Heart left ventricle (tissue), 16 donors: ENCODE measurements around the gene TPK1. TPM values are rescaled to one million over a fixed set of nuclear protein-coding genes. Genes with fewer than 3 reads are reported as not detected.

Experiments used
- ATAC-seq, 4 donors: fragments of 200-7000 bp; cut with Tn5 transposase; one replicate each; pipeline ENCODE4 v1.9.1; 2020 to 2022; ENCODE audit warnings: moderate library complexity in 4 of 4, mild to moderate bottlenecking in 3 of 4, moderate number of reproducible peaks in 1 of 4
- DNase-seq, 5 donors: peaks; one replicate each; pipeline ENCODE4 v3.0.0-alpha.2; 2020
- H3K27ac ChIP-seq, 12 donors: fragments of 200-600 bp; sonication (generic) in 4 of 12; one replicate each; pipeline versions ENCODE4 v1.5.0 to v1.8.0; 2016 to 2022; ENCODE audit warnings: mild to moderate bottlenecking in 2 of 12
- H3K27me3 ChIP-seq, 9 donors: fragments of 200-600 bp; sonication (generic) in 2 of 9; one replicate each; pipeline versions ENCODE4 v1.5.1 to v1.8.0; 2016 to 2022; ENCODE audit warnings: mild to moderate bottlenecking in 3 of 9
- H3K36me3 ChIP-seq, 9 donors: fragments of 200-600 bp; sonication (generic) in 2 of 9; one replicate each; pipeline versions ENCODE4 v1.5.0 to v1.8.0; 2018 to 2022; ENCODE audit warnings: mild to moderate bottlenecking in 2 of 9
- H3K4me1 ChIP-seq, 12 donors: fragments of 200-600 bp; sonication (generic) in 4 of 12; one replicate each; pipeline versions ENCODE4 v1.5.0 to v1.8.0; 2016 to 2022; ENCODE audit warnings: mild to moderate bottlenecking in 3 of 12
- H3K4me3 ChIP-seq, 12 donors: fragments of 200-600 bp; sonication (generic) in 4 of 12; one replicate each; pipeline versions ENCODE4 v1.5.0 to v1.8.0; 2017 to 2022; ENCODE audit warnings: mild to moderate bottlenecking in 9 of 12, moderate library complexity in 4 of 12
- H3K9me3 ChIP-seq, 12 donors: fragments of 200-600 bp; sonication (generic) in 4 of 12; one replicate each; pipeline versions ENCODE4 v1.5.0 to v1.8.0; 2016 to 2022; ENCODE audit warnings: mild to moderate bottlenecking in 1 of 12
- CTCF ChIP-seq, 12 donors: fragments of 200-600 bp; sonication (generic) in 4 of 12; IDR thresholded peaks; one replicate each; pipeline versions ENCODE4 v1.5.0 to v1.8.0; 2018 to 2022; ENCODE audit warnings: antibody characterized with exemption in 12 of 12, mild to moderate bottlenecking in 5 of 12
- POLR2A ChIP-seq, 2 donors: fragments of 450-650 bp; IDR thresholded peaks; one replicate each; pipeline ENCODE4 v1.6.1; 2017; ENCODE audit warnings: antibody characterized with exemption in 2 of 2, mild to moderate bottlenecking in 2 of 2, moderate library complexity in 2 of 2
- WGBS, 4 donors: extraction: QIAGEN DNeasy Blood & Tissue Kit in 2 of 4; methylation state at CpG; one replicate each; pipeline versions ENCODE4 v1.1.5 to v1.1.7; 2013 to 2018; 5-methylcytosine and 5-hydroxymethylcytosine counted together
- intact Hi-C, 10 donors: fragments of 100-400 bp; cut with DNase I; formaldehyde crosslinking; loops; one replicate each; pipeline versions ENCODE4 v1.11.1 to v1.14.2; 2022
- polyA plus RNA-seq, 2 donors: library from polyadenylated mRNA; stranded (reverse); fragments of 200-250 nt; gene quantifications; one replicate each; pipeline ENCODE4 v1.2.3, GENCODE V29; 2013
- total RNA-seq, 9 donors: library from RNA; depleted of rRNA in 2 of 9; stranded (reverse); fragments of >200 nt in 2 of 9; fragmentation: NEBNext Ultra II Directional in 3 of 9; extraction: Animal tissue kit (Norgen Biotek cat#: 25700) in 3 of 9; gene quantifications; one replicate each; pipeline versions ENCODE4 v1.1.0 to v1.2.4, GENCODE V29; 2016 to 2023
- donor health status: ischemic (EF 13 %, LVEDD 7.1; RV severe dilation, severe dysfunction).
- donor health status: healthy with polysubstance abuse.
- donor health status: DM: no; HTN: yes; CAD: no.
- donor health status: DM: no; HTN: no; CAD: no.
- donor health status: ischemic (EF 25% LVEDD 6.9; RV normal size, moderate dysfunction).
- donor health status: ischemic (EF 25% LVEDD 5.7; RV mildly dilated, moderate dysfunction).
- donor health status: healthy.
- donor health status: DM: yes; HTN: yes; CAD: no.
- donor health status: ischemic (EF 35%, LVEDD 5.7; RV mildly dilated, moderate dysfunction).
- donor health status: nonischemic (EF 11% LVEDD 7.7; RV severe dilation, severe dysfunction).
- donor health status: DM: yes; HTN: yes; CAD: no.
- donor health status: PGD.
- donor health status: ischemic (EF 29% LVEDD 5.4; RV normal size, mild dysfunction).
- donor health status: nonischemic (EF 23%, LVEDD 6.1; RV moderate dilation, normal function).

The TPK1 gene
- total and polyA plus RNA-seq, 11 donors, result 2.0 to 8.2 (median 5.0) TPM

DNA sequence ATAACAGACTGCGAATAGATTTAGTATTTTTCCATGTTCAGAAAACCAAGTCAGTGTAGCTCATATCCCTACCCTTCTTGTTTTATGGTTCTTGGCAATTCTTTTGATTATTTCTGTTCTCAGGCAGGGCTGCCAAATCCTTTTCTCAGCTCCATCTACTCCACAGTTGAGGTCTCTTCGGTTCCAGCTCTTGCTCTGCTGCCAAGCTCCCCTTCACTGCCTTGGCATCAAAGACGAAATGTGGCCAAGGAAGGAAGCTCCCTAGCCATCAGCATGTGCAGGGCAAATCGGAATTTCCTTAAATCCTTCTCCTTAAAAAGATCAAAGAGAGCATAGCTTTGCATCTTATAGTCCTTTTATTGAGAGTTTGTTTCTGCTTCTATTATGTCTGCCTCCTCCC lies 315.9 kb downstream of the TPK1 start:
- Histone ChIP-seq H3K27ac (no peak overlapping the region), H3K9me3 (no peaks in the 10 kb centered on the region), H3K4me1 (peaks cover 0 to 24% (median 14%) of the 10 kb centered on the region in 12 donors), H3K4me3 (no peak overlapping the region), H3K36me3 (no peaks in the 10 kb centered on the region), H3K27me3 (no peaks in the 10 kb centered on the region)
- ATAC-seq, result no peak
- no peak for DNase-seq
- TF ChIP-seq POLR2A (IDR thresholded peaks at IDR 0.05) (no peak), CTCF (IDR thresholded peaks at IDR 0.05) (no peak)
- intact Hi-C loops, result loop anchor here in 1 of 10 donors (5.0 kb wide), 1 partner anchor 317 kb away; the partner anchor contains the start of gene TPK1
- WGBS, 4 donors, result 32 to 58% (median 37%) methylated on average over 4 of the region's 4 CpGs

DNA sequence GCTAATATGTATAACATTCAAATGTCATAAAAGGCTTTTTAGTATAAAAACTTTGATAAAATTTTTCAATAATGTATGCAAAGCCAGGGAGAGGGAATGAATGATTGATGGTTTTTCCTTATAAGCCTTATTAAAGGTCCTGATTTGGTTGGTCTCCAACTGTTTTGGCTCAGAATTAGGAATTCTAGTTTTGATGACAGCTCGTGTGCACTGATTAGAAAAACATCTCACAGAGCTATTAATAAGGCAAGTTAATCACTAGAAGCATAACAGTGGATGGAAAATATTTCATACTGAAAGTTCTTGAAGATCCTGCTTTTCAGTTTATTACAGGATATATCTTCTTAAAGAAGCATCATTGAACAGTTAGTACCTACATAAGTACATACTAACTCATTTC lies 317.5 kb downstream of the TPK1 start:
- WGBS, 4 donors, result 10 to 17% (median 13%) methylated on average over 1 of the region's 1 CpG
- Histone ChIP-seq H3K36me3 (no peaks in the 10 kb centered on the region), H3K27me3 (no peaks in the 10 kb centered on the region), H3K27ac (no peak overlapping the region), H3K4me3 (no peak overlapping the region), H3K9me3 (no peaks in the 10 kb centered on the region), H3K4me1 (peaks cover 0 to 27% (median 14%) of the 10 kb centered on the region in 12 donors)
- no peak for TF ChIP-seq CTCF (IDR thresholded peaks at IDR 0.05)
- TF ChIP-seq POLR2A (IDR thresholded peaks at IDR 0.05), result no peak
- intact Hi-C loops, result loop anchor here in 1 of 10 donors (5.0 kb wide), 1 partner anchor 319 kb away; the partner anchor contains the start of gene TPK1
- no peak for DNase-seq
- ATAC-seq, result no peak

- WGBS, 4 donors, result 43 to 57% (median 50%) methylated on average over 3 of the region's 3 CpGs
- intact Hi-C loops, result loop anchor here in 1 of 10 donors (5.0 kb wide), 1 partner anchor 320 kb away; the partner anchor contains the start of gene TPK1
Observed at GRCh38 chr7:144517749-144518148, 318.1 kb downstream of the TPK1 start.

More at GRCh38 chr7:144517749-144518148, 318.1 kb downstream of the TPK1 start:
- H3K27ac ChIP-seq, result no peak overlapping the region
- ATAC-seq (no peak), DNase-seq (no peak)
- H3K27me3 ChIP-seq, result no peaks in the 10 kb centered on the region
- H3K4me1 ChIP-seq, result peaks cover 0 to 29% (median 14%) of the 10 kb centered on the region in 12 donors
- H3K36me3 ChIP-seq, result no peaks in the 10 kb centered on the region
- TF ChIP-seq CTCF (IDR thresholded peaks at IDR 0.05) (no peak), POLR2A (IDR thresholded peaks at IDR 0.05) (no peak)
- H3K4me3 ChIP-seq, result no peak overlapping the region
- H3K9me3 ChIP-seq, result no peaks in the 10 kb centered on the region
